ENCODE measurements around the gene GRIK4.

DNA sequence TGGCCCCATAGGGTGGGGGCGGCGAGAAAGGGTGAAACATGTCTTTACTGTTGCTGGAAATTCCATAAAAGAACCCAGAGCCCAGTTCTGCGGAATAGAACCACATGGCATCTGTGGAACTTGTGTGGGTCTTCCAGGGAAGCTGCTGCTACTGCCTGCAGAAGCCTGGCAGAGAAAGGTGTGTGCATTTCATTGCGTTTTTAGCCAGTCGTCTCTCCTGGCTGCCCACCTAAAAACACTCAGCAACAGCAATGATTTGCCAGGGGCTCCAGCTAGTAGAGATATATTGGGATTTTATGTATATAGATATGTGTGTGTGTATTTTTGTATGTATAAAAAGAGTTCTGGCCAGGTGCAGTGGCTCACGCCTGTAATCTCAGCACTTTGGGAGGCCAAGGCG is 385.1 kb downstream of the GRIK4 start:
- TF ChIP-seq, protein P1, sequence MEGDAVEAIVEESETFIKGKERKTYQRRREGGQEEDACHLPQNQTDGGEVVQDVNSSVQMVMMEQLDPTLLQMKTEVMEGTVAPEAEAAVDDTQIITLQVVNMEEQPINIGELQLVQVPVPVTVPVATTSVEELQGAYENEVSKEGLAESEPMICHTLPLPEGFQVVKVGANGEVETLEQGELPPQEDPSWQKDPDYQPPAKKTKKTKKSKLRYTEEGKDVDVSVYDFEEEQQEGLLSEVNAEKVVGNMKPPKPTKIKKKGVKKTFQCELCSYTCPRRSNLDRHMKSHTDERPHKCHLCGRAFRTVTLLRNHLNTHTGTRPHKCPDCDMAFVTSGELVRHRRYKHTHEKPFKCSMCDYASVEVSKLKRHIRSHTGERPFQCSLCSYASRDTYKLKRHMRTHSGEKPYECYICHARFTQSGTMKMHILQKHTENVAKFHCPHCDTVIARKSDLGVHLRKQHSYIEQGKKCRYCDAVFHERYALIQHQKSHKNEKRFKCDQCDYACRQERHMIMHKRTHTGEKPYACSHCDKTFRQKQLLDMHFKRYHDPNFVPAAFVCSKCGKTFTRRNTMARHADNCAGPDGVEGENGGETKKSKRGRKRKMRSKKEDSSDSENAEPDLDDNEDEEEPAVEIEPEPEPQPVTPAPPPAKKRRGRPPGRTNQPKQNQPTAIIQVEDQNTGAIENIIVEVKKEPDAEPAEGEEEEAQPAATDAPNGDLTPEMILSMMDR (conservative IDR thresholded peaks at IDR 0.05; ENCODE audit: low read length), result no peak
- TF ChIP-seq EZH2phosphoT487 (IDR thresholded peaks at IDR 0.05; ENCODE audit: borderline replicate concordance, low read depth, low read length), result no peak

Data from OCI-LY7 (cell line).